ENCODE data around the gene IFITM2. TPM values are rescaled to one million over a fixed set of nuclear protein-coding genes. Genes with fewer than 3 reads are reported as not detected.
A peak's percentile ranks its signal among the peaks of the same experiment; 100 is the strongest.

The IFITM2 gene
- total RNA-seq, 4 donors from 2014 or later = 27.8 to 926 (median 269) TPM

- intact Hi-C loops (cut with DNase I; ENCODE audit: low total_unique reads) = no loop called here
- Histone ChIP-seq H3K27ac (no peak overlapping the region), H3K27me3 (no peaks in the 10 kb centered on the region), H3K4me3 (no peak overlapping the region), H3K36me3 (no peaks in the 10 kb centered on the region), H3K9me3 (no peaks in the 10 kb centered on the region), H3K4me1 (peaks cover 5 to 21% of the 10 kb centered on the region in 2 donors)
- TF ChIP-seq POLR2A (IDR thresholded peaks at IDR 0.05) (no peak), CTCF (IDR thresholded peaks at IDR 0.05) (no peak)
- no peak for DNase-seq
Measured at GRCh38 chr11:329886-330253, 22.3 kb downstream of the IFITM2 start.

GRCh38 chr11:330307-330693 lies 22.7 kb downstream of the IFITM2 start:
- Histone ChIP-seq H3K4me1 (peaks cover 5 to 21% of the 10 kb centered on the region in 2 donors), H3K27me3 (no peaks in the 10 kb centered on the region), H3K27ac (no peak overlapping the region), H3K36me3 (no peaks in the 10 kb centered on the region), H3K9me3 (no peaks in the 10 kb centered on the region), H3K4me3 (no peak overlapping the region)
- peak in 1 of 2 donors; percentile 17 for DNase-seq
- intact Hi-C loops (cut with DNase I; ENCODE audit: low total_unique reads) = no loop called here
- no peak for TF ChIP-seq POLR2A (IDR thresholded peaks at IDR 0.05)
- TF ChIP-seq CTCF (IDR thresholded peaks at IDR 0.05) = no peak

GRCh38 chr11:330694-331357 lies 23.2 kb downstream of the IFITM2 start:
- H3K4me3 ChIP-seq = no peak overlapping the region
- no peak for TF ChIP-seq CTCF (IDR thresholded peaks at IDR 0.05)
- no peak for TF ChIP-seq POLR2A (IDR thresholded peaks at IDR 0.05)
- peak overlapping the region in 1 of 2 donors; percentile 15 for H3K27ac ChIP-seq
- H3K9me3 ChIP-seq = no peaks in the 10 kb centered on the region
- intact Hi-C loops (cut with DNase I; ENCODE audit: low total_unique reads) = no loop called here
- no peaks in the 10 kb centered on the region for H3K36me3 ChIP-seq
- H3K4me1 ChIP-seq = peaks cover 5 to 20% of the 10 kb centered on the region in 2 donors
- no peaks in the 10 kb centered on the region for H3K27me3 ChIP-seq
- peak in 1 of 2 donors; percentile 21 for DNase-seq

GRCh38 chr11:331358-332060 lies 23.9 kb downstream of the IFITM2 start:
- no peak for TF ChIP-seq POLR2A (IDR thresholded peaks at IDR 0.05)
- no peak for TF ChIP-seq CTCF (IDR thresholded peaks at IDR 0.05)
- Histone ChIP-seq H3K4me3 (no peak overlapping the region), H3K27me3 (no peaks in the 10 kb centered on the region), H3K9me3 (no peaks in the 10 kb centered on the region), H3K4me1 (peaks cover 5 to 21% of the 10 kb centered on the region in 2 donors), H3K36me3 (no peaks in the 10 kb centered on the region), H3K27ac (peak overlapping the region in 1 of 2 donors; percentile 15)
- peak in 1 of 2 donors; percentile 30 for DNase-seq
- intact Hi-C loops (cut with DNase I; ENCODE audit: low total_unique reads) = no loop called here

All from uterus (tissue), 4 donors.